PC-9 (cell line): Measurements from ENCODE around the gene SLC26A6.

Experiments
- CTCF ChIP-seq: fragments of 200-600 bp; sonication (generic); conservative IDR thresholded peaks from 2 replicates; pipeline ENCODE4 v1.6.1; 2017; ENCODE audit warnings: mixed run types, antibody characterized with exemption, mild to moderate bottlenecking, moderate library complexity
- EZH2 ChIP-seq: fragments of 200-600 bp; sonication (generic); IDR thresholded peaks from 2 replicates; pipeline ENCODE4 v1.8.0; 2017; ENCODE audit warnings: antibody characterized with exemption, low read depth

DNA sequence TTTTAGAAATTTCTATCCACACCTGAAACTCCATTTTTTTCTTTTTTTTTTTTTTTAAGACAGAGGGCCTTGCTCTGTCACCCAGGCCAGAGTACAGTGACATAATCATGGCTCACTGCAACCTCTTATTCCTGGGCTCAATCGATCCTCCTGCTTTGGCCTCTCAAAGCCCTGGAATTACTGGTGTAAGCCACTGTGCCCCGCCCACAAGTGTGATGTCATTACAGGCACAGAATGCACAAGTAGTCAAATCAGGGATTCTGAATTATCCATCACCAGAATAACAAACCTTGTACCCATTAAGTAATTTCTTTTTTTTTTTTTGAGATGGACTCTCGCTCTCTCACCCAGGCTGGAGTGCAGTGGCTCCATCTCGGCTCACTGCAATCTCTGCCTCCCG, 27.7 kb downstream of the SLC26A6 start:
- no peak for TF ChIP-seq CTCF
- TF ChIP-seq EZH2, result no peak
